NT2/D1 (cell line): ENCODE measurements around the gene RANGAP1.
"Not testable (repeated sequence)": the region's sequence is repeated elsewhere in the genome, so short reads cannot be mapped to it uniquely, and the experiment has no call there.

ENCODE experiments used
- SUZ12 ChIP-seq: IDR thresholded peaks from 2 replicates; pipeline ENCODE4 v1.6.1; 2011; ENCODE audit not compliant: insufficient read length, insufficient read depth; ENCODE audit errors: extremely low read depth
- YY1 ChIP-seq: IDR thresholded peaks from 2 replicates; pipeline ENCODE4 v1.6.1; 2011; ENCODE audit not compliant: insufficient read length, insufficient read depth
- ZNF274 ChIP-seq: IDR thresholded peaks from 2 replicates; pipeline ENCODE4 v1.6.1; 2011; ENCODE audit warnings: mild to moderate bottlenecking, low read depth, low read length

- TF ChIP-seq ZNF274, YY1, SUZ12: not testable (repeated sequence)
Observed at GRCh38 chr22:41259756-41260155, 26.2 kb downstream of the RANGAP1 start.
